Measurements from ENCODE around the gene ABHD14A.

DNA sequence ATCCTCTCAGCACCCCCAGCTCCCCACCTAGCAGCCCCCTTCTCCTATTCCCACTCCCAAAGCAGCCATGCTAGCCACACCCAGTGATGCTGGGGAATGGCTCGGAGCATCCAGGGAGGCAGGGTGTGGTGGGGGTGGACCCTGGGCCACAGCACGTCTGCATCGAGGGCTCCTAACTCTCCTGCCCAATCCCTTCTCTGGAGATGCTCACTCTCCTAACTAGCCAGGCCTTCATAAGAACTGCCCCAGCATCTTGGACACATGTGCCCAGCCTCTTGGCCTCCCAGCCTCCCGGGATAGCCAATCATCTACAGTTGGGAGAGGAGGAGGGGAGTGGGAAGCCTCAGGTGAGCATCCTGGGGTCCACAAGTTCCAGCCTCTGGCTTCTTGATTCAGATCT, 10.3 kb upstream of the ABHD14A start:
- TF ChIP-seq, protein P1, sequence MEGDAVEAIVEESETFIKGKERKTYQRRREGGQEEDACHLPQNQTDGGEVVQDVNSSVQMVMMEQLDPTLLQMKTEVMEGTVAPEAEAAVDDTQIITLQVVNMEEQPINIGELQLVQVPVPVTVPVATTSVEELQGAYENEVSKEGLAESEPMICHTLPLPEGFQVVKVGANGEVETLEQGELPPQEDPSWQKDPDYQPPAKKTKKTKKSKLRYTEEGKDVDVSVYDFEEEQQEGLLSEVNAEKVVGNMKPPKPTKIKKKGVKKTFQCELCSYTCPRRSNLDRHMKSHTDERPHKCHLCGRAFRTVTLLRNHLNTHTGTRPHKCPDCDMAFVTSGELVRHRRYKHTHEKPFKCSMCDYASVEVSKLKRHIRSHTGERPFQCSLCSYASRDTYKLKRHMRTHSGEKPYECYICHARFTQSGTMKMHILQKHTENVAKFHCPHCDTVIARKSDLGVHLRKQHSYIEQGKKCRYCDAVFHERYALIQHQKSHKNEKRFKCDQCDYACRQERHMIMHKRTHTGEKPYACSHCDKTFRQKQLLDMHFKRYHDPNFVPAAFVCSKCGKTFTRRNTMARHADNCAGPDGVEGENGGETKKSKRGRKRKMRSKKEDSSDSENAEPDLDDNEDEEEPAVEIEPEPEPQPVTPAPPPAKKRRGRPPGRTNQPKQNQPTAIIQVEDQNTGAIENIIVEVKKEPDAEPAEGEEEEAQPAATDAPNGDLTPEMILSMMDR (IDR thresholded peaks at IDR 0.05) = no peak
- TF ChIP-seq POLR2A (IDR thresholded peaks at IDR 0.05) = no peak

All from uterus (tissue), 2 donors.